Neuronal stem cell (in vitro differentiated cells): ENCODE data around the gene ULK4.

Source experiments
- DNase-seq: peaks from one replicate; pipeline ENCODE4 v3.0.0-alpha.2; 2013; ENCODE audit warnings: low spot score
- H2AFZ ChIP-seq: one replicate; pipeline ENCODE4 v1.6.1; 2013; ENCODE audit warnings: mild to moderate bottlenecking, low read length, inconsistent platforms
- H2AK5ac ChIP-seq: 2 replicates; pipeline ENCODE4 v1.6.1; 2013; ENCODE audit warnings: low read depth, mild to moderate bottlenecking, inconsistent platforms, low read length, moderate library complexity, mixed read lengths
- H2BK120ac ChIP-seq: 2 replicates; pipeline ENCODE4 v1.6.1; 2013; ENCODE audit warnings: low read depth, mild to moderate bottlenecking, inconsistent platforms, low read length, moderate library complexity, mixed read lengths
- H2BK12ac ChIP-seq: one replicate; pipeline ENCODE4 v1.6.1; 2013; ENCODE audit warnings: low read length, inconsistent platforms
- H2BK15ac ChIP-seq: 2 replicates; pipeline ENCODE4 v1.6.1; 2013; ENCODE audit warnings: mild to moderate bottlenecking, low read length, inconsistent platforms, mixed read lengths
- H2BK5ac ChIP-seq: one replicate; pipeline ENCODE4 v1.6.1; 2013; ENCODE audit warnings: inconsistent platforms, mild to moderate bottlenecking, low read length, moderate library complexity
- H3K14ac ChIP-seq: one replicate; pipeline ENCODE4 v1.6.1; 2013; ENCODE audit warnings: low read length, inconsistent platforms
- H3K18ac ChIP-seq: 2 replicates; pipeline ENCODE4 v1.6.1; 2013; ENCODE audit warnings: low read length, inconsistent platforms
- H3K23ac ChIP-seq: 2 replicates; pipeline ENCODE4 v1.6.1; 2013; ENCODE audit warnings: low read depth, mild to moderate bottlenecking, mixed read lengths, low read length, inconsistent platforms; ENCODE audit not compliant: poor library complexity
- H3K27ac ChIP-seq: replicated peaks from 3 replicates; pipeline ENCODE4 v1.5.1; 2013; ENCODE audit warnings: low read length, inconsistent platforms
- H3K27me3 ChIP-seq, 3 experiments: 2 replicates each; pipeline ENCODE4 v1.6.1; 2013; ENCODE audit warnings: low read length in 3 of 3, mild to moderate bottlenecking in 2 of 3, inconsistent platforms in 1 of 3, low read depth in 1 of 3, mixed read lengths in 1 of 3, moderate library complexity in 1 of 3; ENCODE audit not compliant: control insufficient read depth in 3 of 3, insufficient read depth in 3 of 3
- H3K36me3 ChIP-seq, 2 donors: replicated peaks in 1 of 2; 2 replicates each; pipeline ENCODE4 v1.6.1; 2013; ENCODE audit warnings: low read length in 2 of 2; ENCODE audit not compliant: control insufficient read depth in 2 of 2, insufficient read depth in 2 of 2
- H3K4ac ChIP-seq: 2 replicates; pipeline ENCODE4 v1.6.1; 2013; ENCODE audit warnings: inconsistent platforms, mild to moderate bottlenecking, low read length, moderate library complexity
- H3K4me1 ChIP-seq, 2 donors: 1 replicate in 1 of 2; 2 replicates in 1 of 2; pipeline ENCODE4 v1.6.1; 2013; ENCODE audit warnings: low read length in 2 of 2, low read depth in 1 of 2; ENCODE audit not compliant: control insufficient read depth in 2 of 2, insufficient read depth in 1 of 2
- H3K4me2 ChIP-seq: one replicate; pipeline ENCODE4 v1.6.1; 2013; ENCODE audit warnings: mild to moderate bottlenecking, low read length, inconsistent platforms; ENCODE audit not compliant: insufficient read depth, poor library complexity, severe bottlenecking
- H3K4me3 ChIP-seq, 2 donors: 2 replicates each; pipeline ENCODE4 v1.5.1; 2013; ENCODE audit warnings: low read length in 2 of 2, mild to moderate bottlenecking in 2 of 2, inconsistent platforms in 1 of 2, moderate library complexity in 1 of 2
- H3K79me1 ChIP-seq: one replicate; pipeline ENCODE4 v1.6.1; 2013; ENCODE audit warnings: low read depth, mild to moderate bottlenecking, inconsistent platforms, low read length, moderate library complexity
- H3K9ac ChIP-seq: one replicate; pipeline ENCODE4 v1.6.1; 2013; ENCODE audit warnings: mild to moderate bottlenecking, low read depth, low read length, inconsistent platforms; ENCODE audit not compliant: poor library complexity
- H3K9me3 ChIP-seq, 2 donors: replicated peaks in 1 of 2; 2 replicates each; pipeline versions ENCODE3 to v1.6.1; 2013; ENCODE audit warnings: low read length in 2 of 2, mild to moderate bottlenecking in 2 of 2, inconsistent platforms in 1 of 2, low read depth in 1 of 2, mixed read lengths in 1 of 2, moderate library complexity in 1 of 2; ENCODE audit not compliant: control insufficient read depth in 2 of 2, insufficient read depth in 1 of 2
- H4K8ac ChIP-seq: one replicate; pipeline ENCODE4 v1.6.1; 2013; ENCODE audit warnings: low read depth, mild to moderate bottlenecking, inconsistent platforms, low read length, moderate library complexity
- H4K91ac ChIP-seq: one replicate; pipeline ENCODE4 v1.6.1; 2013; ENCODE audit warnings: low read length, low read depth, mild to moderate bottlenecking, inconsistent platforms; ENCODE audit not compliant: poor library complexity
- WGBS, 2 donors: extraction: QIAGEN DNeasy Blood & Tissue Kit; methylation state at CpG; one replicate each; pipeline ENCODE4 v1.1.7; 2013; ENCODE audit warnings: missing lambda C conversion rate in 2 of 2, mixed read lengths in 1 of 2; ENCODE audit not compliant: insufficient read length in 2 of 2, insufficient replicate concordance in 1 of 2; ENCODE audit errors: extremely low coverage in 2 of 2; 5-methylcytosine and 5-hydroxymethylcytosine counted together

Gene ULK4

DNA sequence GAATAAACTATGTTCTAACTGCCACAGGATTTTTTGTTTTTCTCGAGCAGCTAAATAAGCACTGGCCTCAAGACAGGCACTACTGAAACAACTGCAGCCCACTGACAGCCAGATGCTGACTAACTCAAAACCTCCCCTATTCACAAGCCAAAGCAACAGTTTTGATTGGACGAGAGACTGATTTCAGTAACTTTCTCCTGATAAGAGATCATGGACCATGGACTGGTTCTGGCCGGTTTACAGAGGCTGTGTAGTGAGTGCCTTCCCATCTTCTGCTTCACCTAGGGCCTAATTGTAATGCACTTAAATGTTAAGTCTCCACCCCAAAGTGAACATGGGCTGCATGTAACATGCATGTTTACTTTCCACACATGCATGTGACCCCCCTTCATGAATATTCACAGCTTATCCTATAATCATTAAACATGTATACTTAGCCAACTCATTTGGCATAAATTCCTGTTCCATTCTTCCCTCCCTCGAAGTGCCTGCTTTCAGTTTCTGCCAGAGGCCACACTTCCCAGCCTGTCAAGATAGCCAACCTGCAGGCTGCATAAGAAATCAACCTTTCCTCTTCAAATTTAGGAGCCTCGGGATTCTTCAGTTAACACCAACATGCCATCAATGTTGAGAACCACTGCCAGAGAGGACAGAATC is 108.2 kb downstream of the ULK4 start:
- H3K9me3 ChIP-seq = no peaks in the 10 kb centered on the region
- no peak overlapping the region for H2BK120ac ChIP-seq
- H3K14ac ChIP-seq = no peak overlapping the region
- no CpG with 5 or more reads among the region's 5 CpGs for WGBS, 2 donors
- no peak overlapping the region for H4K91ac ChIP-seq
- no peak overlapping the region for H3K4me3 ChIP-seq
- H2AFZ ChIP-seq = no peak overlapping the region
- no peak overlapping the region for H3K4me2 ChIP-seq
- H3K27ac ChIP-seq = no peak overlapping the region
- no peak overlapping the region for H2BK12ac ChIP-seq
- H2AK5ac ChIP-seq = no peak overlapping the region
- no peak overlapping the region for H2BK15ac ChIP-seq
- no peak overlapping the region for H2BK5ac ChIP-seq
- H3K27me3 ChIP-seq = no peaks in the 10 kb centered on the region
- no peak overlapping the region for H3K4ac ChIP-seq
- H3K18ac ChIP-seq = no peak overlapping the region
- no peaks in the 10 kb centered on the region for H3K4me1 ChIP-seq
- no peak overlapping the region for H3K23ac ChIP-seq
- H3K79me1 ChIP-seq = no peaks in the 10 kb centered on the region
- no peak for DNase-seq
- no peak overlapping the region for H4K8ac ChIP-seq
- no peak overlapping the region for H3K9ac ChIP-seq
- no peaks in the 10 kb centered on the region for H3K36me3 ChIP-seq

DNA sequence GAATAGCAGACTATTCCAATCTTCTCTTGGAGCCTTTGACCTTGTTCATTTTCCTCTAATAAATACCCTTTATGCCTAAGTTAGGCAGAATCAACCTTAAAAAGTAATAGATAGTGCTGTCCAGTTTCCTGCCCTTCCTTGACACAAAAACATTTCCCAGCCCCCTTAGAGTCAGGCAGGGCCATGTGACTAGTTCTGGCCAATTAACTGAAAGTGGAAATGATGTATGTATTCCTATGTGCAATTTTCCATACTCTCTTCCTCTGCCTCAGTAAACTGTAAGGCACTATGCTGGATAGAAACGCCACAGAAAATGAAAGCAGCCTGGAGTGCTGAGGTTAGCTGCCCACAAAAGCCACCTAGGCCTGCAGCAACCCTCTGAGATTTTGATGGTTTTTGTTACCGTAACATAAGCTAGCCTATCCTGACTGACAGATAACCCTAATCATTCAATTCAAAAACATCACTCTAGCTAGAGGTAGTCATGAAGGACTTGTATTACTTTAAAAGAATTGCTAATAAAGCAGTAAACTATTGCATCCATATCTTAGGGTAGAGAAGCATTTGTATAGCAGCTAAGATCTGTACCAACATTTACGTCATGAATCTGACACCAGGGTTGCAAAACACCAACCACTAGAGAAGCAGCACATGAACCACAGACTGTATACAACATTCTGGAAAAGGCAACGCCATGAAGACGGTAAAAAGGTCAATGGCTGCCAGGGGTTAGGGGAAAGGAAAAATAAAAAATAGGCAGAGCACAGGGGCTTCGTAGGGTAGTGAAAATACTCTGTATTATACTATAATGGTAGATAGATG is 112.9 kb downstream of the ULK4 start:
- Histone ChIP-seq H3K4me2 (no peak overlapping the region), H3K9ac (no peak overlapping the region), H3K27me3 (no peaks in the 10 kb centered on the region), H3K23ac (no peak overlapping the region), H3K36me3 (no peaks in the 10 kb centered on the region), H3K79me1 (no peaks in the 10 kb centered on the region), H3K4me1 (no peaks in the 10 kb centered on the region), H3K4ac (no peak overlapping the region), H2BK12ac (no peak overlapping the region), H3K14ac (no peak overlapping the region), H2AK5ac (no peak overlapping the region), H3K27ac (no peak overlapping the region), H4K91ac (no peak overlapping the region), H3K4me3 (no peak overlapping the region), H2AFZ (no peak overlapping the region), H2BK15ac (no peak overlapping the region), H4K8ac (no peak overlapping the region), H2BK120ac (no peak overlapping the region), H2BK5ac (no peak overlapping the region), H3K18ac (no peak overlapping the region), H3K9me3 (no peaks in the 10 kb centered on the region)
- WGBS, 2 donors = no CpG with 5 or more reads among the region's 6 CpGs
- DNase-seq = no peak

DNA sequence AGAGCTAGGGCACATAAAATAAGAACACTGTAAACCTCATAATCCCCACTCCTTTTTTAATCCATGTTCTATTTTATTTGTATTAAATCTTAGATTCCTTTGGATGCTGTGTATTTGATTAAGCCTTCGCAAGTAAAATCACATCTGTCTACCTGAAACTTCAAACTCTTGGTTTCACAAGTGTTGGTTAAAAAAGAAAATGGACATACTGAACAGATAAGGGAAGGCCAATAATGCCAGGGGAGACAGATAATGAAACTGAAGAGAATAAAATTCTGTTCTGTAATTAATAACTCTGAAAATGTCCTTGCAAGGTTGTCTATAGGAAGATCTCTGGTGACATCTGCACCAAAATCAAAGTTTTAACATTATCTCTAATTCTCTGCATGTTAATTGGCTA is 114.2 kb downstream of the ULK4 start:
- no peak for DNase-seq
- WGBS, 2 donors = no CpG with 5 or more reads among the region's 1 CpG

DNA sequence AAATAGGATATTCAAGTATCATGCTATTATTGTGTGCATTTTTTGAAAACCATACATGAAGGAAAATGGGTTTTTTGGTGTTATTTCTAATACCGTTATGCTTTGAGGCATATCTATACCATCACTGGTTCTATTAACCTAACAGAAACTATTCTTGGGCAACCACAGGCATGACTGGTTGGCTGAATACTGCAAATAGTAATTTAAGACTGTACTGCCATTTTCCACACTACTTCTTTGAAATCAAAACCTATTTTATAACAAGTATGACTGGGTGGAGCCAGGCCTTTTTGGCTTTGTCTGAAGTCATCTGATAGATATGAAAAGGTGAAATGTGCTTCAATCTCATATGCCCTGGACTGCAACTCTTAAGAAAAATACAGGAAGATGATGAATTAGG is 115.1 kb downstream of the ULK4 start:
- WGBS, 2 donors = no CpG with 5 or more reads among the region's 1 CpG
- Histone ChIP-seq H3K18ac (no peak overlapping the region), H3K79me1 (no peaks in the 10 kb centered on the region), H2AK5ac (no peak overlapping the region), H4K91ac (no peak overlapping the region), H3K27me3 (no peaks in the 10 kb centered on the region), H3K4me3 (no peak overlapping the region), H3K4ac (no peak overlapping the region), H4K8ac (no peak overlapping the region), H2AFZ (no peak overlapping the region), H3K14ac (no peak overlapping the region), H3K36me3 (no peaks in the 10 kb centered on the region), H2BK120ac (no peak overlapping the region), H3K23ac (no peak overlapping the region), H3K4me2 (no peak overlapping the region), H3K27ac (no peak overlapping the region), H3K9ac (no peak overlapping the region), H3K9me3 (peaks cover 0 to 12% of the 10 kb centered on the region in 2 donors), H2BK5ac (no peak overlapping the region), H2BK15ac (no peak overlapping the region), H2BK12ac (no peak overlapping the region), H3K4me1 (no peaks in the 10 kb centered on the region)
- no peak for DNase-seq

More for the DNA sequence above, 114.2 kb downstream of the ULK4 start:
- Histone ChIP-seq H3K4ac (no peak overlapping the region), H3K18ac (no peak overlapping the region), H3K4me3 (no peak overlapping the region), H2BK15ac (no peak overlapping the region), H3K27me3 (no peaks in the 10 kb centered on the region), H4K91ac (no peak overlapping the region), H2BK120ac (no peak overlapping the region), H3K9ac (no peak overlapping the region), H3K79me1 (no peaks in the 10 kb centered on the region), H3K9me3 (peaks cover 0 to 5% of the 10 kb centered on the region in 2 donors), H3K36me3 (no peaks in the 10 kb centered on the region), H2AFZ (no peak overlapping the region), H3K4me1 (no peaks in the 10 kb centered on the region), H2BK5ac (no peak overlapping the region), H2BK12ac (no peak overlapping the region), H2AK5ac (no peak overlapping the region), H3K14ac (no peak overlapping the region), H4K8ac (no peak overlapping the region), H3K4me2 (no peak overlapping the region), H3K23ac (no peak overlapping the region), H3K27ac (no peak overlapping the region)
